HCT116 (cell line): ENCODE results near the gene GPX7. TPM values are rescaled to one million over a fixed set of nuclear protein-coding genes. Genes with fewer than 3 reads are reported as not detected.

Experiments used
- ATAC-seq: fragments of 200-7000 bp; cut with Tn5 transposase; 2 replicates; pipeline ENCODE4 v1.9.1; 2020; ENCODE audit warnings: mild to moderate bottlenecking, moderate library complexity
- BruUV-seq: library from RNA; stranded (reverse); fragments of 400-500 nt; replicated peaks from 2 replicates; lab custom pipeline; 2021; lab: Mats Ljungman, UMichigan
- CTCF ChIA-PET: fragments of 300-600 bp; sonication (Branson Sonifier 250); formaldehyde crosslinking; loops from one replicate; lab custom pipeline; 2021; ENCODE audit warnings: antibody characterized with exemption; lab: Charles Lee
- POLR2A ChIA-PET: fragments of 300-600, 350-600 bp; sonication (Branson Sonifier 250); formaldehyde crosslinking; loops from one replicate; lab custom pipeline; 2021; ENCODE audit warnings: antibody characterized with exemption; lab: Charles Lee
- RAD21 ChIA-PET, 2 experiments: fragments of 300-600 bp; sonication (Branson Sonifier 250); formaldehyde crosslinking; loops; one replicate each; lab custom pipeline; 2023; ENCODE audit warnings: low total read pairs in 2 of 2; ENCODE audit not compliant: uncharacterized antibody in 2 of 2, unreplicated experiment in 2 of 2, low non-redundant PET in 1 of 2; lab: Charles Lee
- DNase-seq: peaks from one replicate; pipeline ENCODE4 v3.0.0-alpha.2; 2010; ENCODE audit warnings: low read depth, low spot score
- H2AFZ ChIP-seq: fragments of 200-600 bp; shearing (Covaris generic), sonication (generic); 2 replicates; pipeline ENCODE4 v1.6.1; 2017; ENCODE audit warnings: low read depth, mixed run types, mixed read lengths, antibody characterized with exemption, low read length; ENCODE audit not compliant: poor library complexity, severe bottlenecking
- H3K27ac ChIP-seq: 2 replicates; pipeline ENCODE4 v1.5.1; 2012; ENCODE audit warnings: low read depth, low read length
- H3K27me3 ChIP-seq: fragments of 200-600 bp; sonication (generic); 2 replicates; pipeline ENCODE4 v1.6.1; 2016; ENCODE audit warnings: mixed run types, low read length, mixed read lengths; ENCODE audit not compliant: insufficient read depth
- H3K36me3 ChIP-seq, 2 experiments: fragments of 200-500 bp in 1 of 2; fragments of 200-600 bp in 1 of 2; sonication (Bioruptor generic) in 1 of 2; sonication (generic) in 1 of 2; 2 replicates each; pipeline versions ENCODE4 v1.5.1 to v1.6.1; 2014 to 2016; ENCODE audit warnings: low read length in 2 of 2, inconsistent platforms in 1 of 2, mixed read lengths in 1 of 2, mixed run types in 1 of 2; ENCODE audit not compliant: insufficient read depth in 2 of 2, control insufficient read depth in 1 of 2
- H3K4me1 ChIP-seq, 2 experiments: fragments of 200-600 bp in 1 of 2; sonication (generic) in 1 of 2; 2 replicates each; pipeline versions ENCODE4 v1.5.1 to v1.6.1; 2012 to 2017; ENCODE audit warnings: low read length in 2 of 2, inconsistent platforms in 1 of 2, mild to moderate bottlenecking in 1 of 2, mixed read lengths in 1 of 2, mixed run types in 1 of 2, moderate library complexity in 1 of 2; ENCODE audit not compliant: insufficient read depth in 2 of 2, control insufficient read depth in 1 of 2
- H3K4me2 ChIP-seq: fragments of 200-600 bp; sonication (generic); 2 replicates; pipeline ENCODE4 v1.6.1; 2017; ENCODE audit warnings: mixed run types, low read length, mixed read lengths
- H3K4me3 ChIP-seq, 2 experiments: fragments of 200-600 bp in 1 of 2; sonication (generic) in 1 of 2; replicated peaks in 1 of 2; 2 replicates each; pipeline ENCODE4 v1.5.1; 2011 to 2016; ENCODE audit warnings: low read length in 2 of 2, control low read depth in 1 of 2, low read depth in 1 of 2, mild to moderate bottlenecking in 1 of 2, mixed read lengths in 1 of 2, mixed run types in 1 of 2
- H3K79me2 ChIP-seq: fragments of 200-600 bp; sonication (generic); 2 replicates; pipeline ENCODE4 v1.6.1; 2017; ENCODE audit warnings: mild to moderate bottlenecking, mixed run types, low read length, moderate library complexity, mixed read lengths; ENCODE audit not compliant: insufficient read depth
- H3K9ac ChIP-seq: fragments of 200-600 bp; sonication (generic); 2 replicates; pipeline ENCODE4 v1.6.1; 2016; ENCODE audit warnings: low read length, mixed read lengths
- H3K9me2 ChIP-seq: fragments of 200-600 bp; sonication (generic), shearing (Covaris generic); 2 replicates; pipeline ENCODE4 v1.6.1; 2017; ENCODE audit warnings: mixed run types, mild to moderate bottlenecking, moderate library complexity; ENCODE audit not compliant: insufficient read depth
- H3K9me3 ChIP-seq, 2 experiments: fragments of 200-500 bp in 1 of 2; fragments of 200-600 bp in 1 of 2; sonication (Bioruptor generic) in 1 of 2; sonication (generic) in 1 of 2; 2 replicates each; pipeline ENCODE4 v1.6.1; 2014 to 2017; ENCODE audit warnings: low read length in 2 of 2, mixed read lengths in 2 of 2, inconsistent platforms in 1 of 2, low read depth in 1 of 2, mild to moderate bottlenecking in 1 of 2, mixed run types in 1 of 2, moderate library complexity in 1 of 2; ENCODE audit not compliant: control insufficient read depth in 1 of 2, insufficient read depth in 1 of 2
- H4K20me1 ChIP-seq: fragments of 200-600 bp; sonication (generic), shearing (Covaris generic); 2 replicates; pipeline ENCODE4 v1.6.1; 2017; ENCODE audit warnings: mixed run types, mild to moderate bottlenecking, moderate library complexity; ENCODE audit not compliant: insufficient read depth
- CBX3 ChIP-seq: IDR thresholded peaks from 2 replicates; pipeline ENCODE4 v1.6.1; 2012; ENCODE audit warnings: low read depth
- ELF1 ChIP-seq: IDR thresholded peaks from 2 replicates; pipeline ENCODE4 v1.6.1; 2012; ENCODE audit warnings: low read depth, borderline replicate concordance
- EZH2phosphoT487 ChIP-seq: fragments of 200-600 bp; IDR thresholded peaks from 2 replicates; pipeline ENCODE4 v1.6.1; 2018; ENCODE audit warnings: antibody characterized with exemption, borderline replicate concordance
- FOSL1 ChIP-seq: IDR thresholded peaks from 2 replicates; pipeline ENCODE4 v1.6.1; 2012; ENCODE audit warnings: low read depth
- POLR2A ChIP-seq: IDR thresholded peaks from 2 replicates; pipeline ENCODE4 v1.7.0; 2011; ENCODE audit warnings: borderline replicate concordance; ENCODE audit not compliant: insufficient read depth, insufficient read length; ENCODE audit errors: extremely low read depth
- POLR2AphosphoS5 ChIP-seq: IDR thresholded peaks from 2 replicates; pipeline ENCODE4 v1.6.1; 2011; ENCODE audit warnings: mild to moderate bottlenecking, low read depth, low read length, moderate library complexity
- RAD21 ChIP-seq: IDR thresholded peaks from 2 replicates; pipeline ENCODE4 v1.6.1; 2012; ENCODE audit warnings: low read depth, mild to moderate bottlenecking
- SIN3A ChIP-seq: IDR thresholded peaks from 2 replicates; pipeline ENCODE4 v1.6.1; 2012; ENCODE audit warnings: low read depth
- SP1 ChIP-seq: IDR thresholded peaks from 2 replicates; pipeline ENCODE4 v1.6.1; 2012; ENCODE audit warnings: low read depth
- YY1 ChIP-seq: IDR thresholded peaks from 2 replicates; pipeline ENCODE4 v1.6.1; 2011; ENCODE audit warnings: low read length, low read depth, moderate library complexity, mild to moderate bottlenecking; ENCODE audit not compliant: insufficient replicate concordance; ENCODE audit errors: extremely low read depth
- ZBTB33 ChIP-seq: IDR thresholded peaks from 2 replicates; pipeline ENCODE4 v1.6.1; 2011; ENCODE audit warnings: mild to moderate bottlenecking, low read length, moderate library complexity; ENCODE audit not compliant: insufficient replicate concordance; ENCODE audit errors: extremely low read depth
- ZFX ChIP-seq: fragments of 450-650 bp; IDR thresholded peaks from 2 replicates; pipeline ENCODE4 v1.6.1; 2017
- ZNF274 ChIP-seq: fragments of 200-500 bp; sonication (Bioruptor generic); IDR thresholded peaks from 2 replicates; pipeline ENCODE4 v1.6.1; 2014; ENCODE audit warnings: mild to moderate bottlenecking, low read depth, low read length, inconsistent platforms
- intact Hi-C: fragments of 100-400 bp; cut with micrococcal nuclease; formaldehyde crosslinking; loops from 2 replicates; pipeline ENCODE4 v1.10.0; 2022
- total RNA-seq: library from RNA; stranded (reverse); gene quantifications from one replicate; pipeline ENCODE4 v1.2.1, GENCODE V29; 2021; ENCODE audit not compliant: unreplicated experiment
- TF ChIP-seq, protein P1 (sequence below): IDR thresholded peaks from 2 replicates; pipeline ENCODE4 v1.6.1; 2012

The GPX7 gene
- total RNA-seq, 1 experiment from 2014 or later, result not detected

DNA sequence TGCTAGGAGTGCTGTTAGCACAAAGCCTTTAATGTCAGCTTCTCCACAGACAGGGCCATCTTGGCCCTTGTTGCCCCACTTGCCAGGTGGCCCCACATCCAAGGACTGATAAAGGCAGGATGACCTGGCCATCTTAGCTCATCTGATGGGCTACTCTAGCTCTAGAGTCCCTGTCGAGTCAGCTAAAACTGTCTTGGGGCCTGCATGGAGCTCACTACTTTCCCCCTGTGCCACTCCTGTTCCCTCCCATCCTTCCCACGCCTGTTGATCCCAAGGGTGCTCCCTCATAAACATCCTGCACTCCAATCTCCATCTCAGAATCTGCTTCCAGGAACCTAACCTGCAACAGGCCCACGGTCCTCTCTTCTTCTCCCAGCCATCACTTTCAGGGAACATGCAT is 652 bp upstream of the GPX7 start:
- ChIA-PET POLR2A (no interaction called here), CTCF (no interaction called here)
- intact Hi-C loops, result no loop called here
- Histone ChIP-seq H4K20me1 (no peaks in the 10 kb centered on the region), H3K27ac (no peak overlapping the region), H3K79me2 (no peaks in the 10 kb centered on the region), H2AFZ (no peak overlapping the region), H3K9me3 (no peaks in the 10 kb centered on the region), H3K36me3 (no peaks in the 10 kb centered on the region), H3K4me3 (no peak overlapping the region)
- TF ChIP-seq ELF1 (no peak), YY1 (no peak), RAD21 (no peak), FOSL1 (no peak), ZNF274 (no peak), SP1 (no peak), EZH2phosphoT487 (no peak), CBX3 (no peak), SIN3A (no peak), POLR2AphosphoS5 (no peak), POLR2A (no peak), ZBTB33 (no peak), ZFX (no peak)
- TF ChIP-seq, protein P1, sequence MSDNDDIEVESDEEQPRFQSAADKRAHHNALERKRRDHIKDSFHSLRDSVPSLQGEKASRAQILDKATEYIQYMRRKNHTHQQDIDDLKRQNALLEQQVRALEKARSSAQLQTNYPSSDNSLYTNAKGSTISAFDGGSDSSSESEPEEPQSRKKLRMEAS, result no peak
- TF ChIP-seq, all 23 proteins: peak for 0
- no peak for ATAC-seq
- no peak for DNase-seq
- H3K4me2 ChIP-seq, result no peak overlapping the region
- no peak overlapping the region for H3K9ac ChIP-seq
- RAD21 ChIA-PET, result no interaction called here
- H3K9me2 ChIP-seq, result no peaks in the 10 kb centered on the region
- no peaks in the 10 kb centered on the region for H3K4me1 ChIP-seq
- BruUV-seq, result no TSS peak
- H3K27me3 ChIP-seq, result no peaks in the 10 kb centered on the region
